Fibroblast of lung (primary cell): Measurements from ENCODE around the gene IGFBP1.

ENCODE experiments used
- EZH2 ChIP-seq: IDR thresholded peaks from 2 replicates; pipeline ENCODE4 v1.5.1; 2012; ENCODE audit warnings: low read length, control low read depth, mild to moderate bottlenecking; ENCODE audit errors: missing control alignments
- TF ChIP-seq, protein P1 (sequence below), 2 donors: IDR thresholded peaks in 1 of 2; conservative IDR thresholded peaks in 1 of 2; 1 replicate in 1 of 2; 2 replicates in 1 of 2; pipeline ENCODE4 v1.5.1; 2011 to 2012; ENCODE audit warnings: low read length in 2 of 2, control low read depth in 1 of 2, inconsistent platforms in 1 of 2, low read depth in 1 of 2, mild to moderate bottlenecking in 1 of 2

DNA sequence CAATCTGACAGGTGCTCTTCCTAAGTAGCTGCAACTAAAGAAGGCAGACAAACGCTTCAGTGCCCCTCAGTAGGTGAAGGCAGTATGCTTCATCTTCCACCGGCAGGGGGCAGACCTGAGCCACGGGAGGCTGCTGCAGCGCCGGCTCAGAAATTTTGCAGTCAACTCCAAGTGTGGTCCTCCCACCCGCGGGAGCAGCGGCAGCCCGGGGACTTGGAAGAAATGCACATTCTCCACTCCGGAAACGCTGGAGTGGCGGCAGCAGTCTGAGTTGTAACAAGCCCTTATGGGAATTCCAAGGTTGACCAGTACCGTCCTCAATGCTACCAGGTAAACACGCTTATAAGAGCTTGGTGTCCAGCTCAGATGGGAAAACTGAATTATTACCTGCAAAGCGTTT, 29.4 kb downstream of the IGFBP1 start:
- TF ChIP-seq, protein P1, sequence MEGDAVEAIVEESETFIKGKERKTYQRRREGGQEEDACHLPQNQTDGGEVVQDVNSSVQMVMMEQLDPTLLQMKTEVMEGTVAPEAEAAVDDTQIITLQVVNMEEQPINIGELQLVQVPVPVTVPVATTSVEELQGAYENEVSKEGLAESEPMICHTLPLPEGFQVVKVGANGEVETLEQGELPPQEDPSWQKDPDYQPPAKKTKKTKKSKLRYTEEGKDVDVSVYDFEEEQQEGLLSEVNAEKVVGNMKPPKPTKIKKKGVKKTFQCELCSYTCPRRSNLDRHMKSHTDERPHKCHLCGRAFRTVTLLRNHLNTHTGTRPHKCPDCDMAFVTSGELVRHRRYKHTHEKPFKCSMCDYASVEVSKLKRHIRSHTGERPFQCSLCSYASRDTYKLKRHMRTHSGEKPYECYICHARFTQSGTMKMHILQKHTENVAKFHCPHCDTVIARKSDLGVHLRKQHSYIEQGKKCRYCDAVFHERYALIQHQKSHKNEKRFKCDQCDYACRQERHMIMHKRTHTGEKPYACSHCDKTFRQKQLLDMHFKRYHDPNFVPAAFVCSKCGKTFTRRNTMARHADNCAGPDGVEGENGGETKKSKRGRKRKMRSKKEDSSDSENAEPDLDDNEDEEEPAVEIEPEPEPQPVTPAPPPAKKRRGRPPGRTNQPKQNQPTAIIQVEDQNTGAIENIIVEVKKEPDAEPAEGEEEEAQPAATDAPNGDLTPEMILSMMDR (conservative IDR thresholded peaks at IDR 0.05 in 1 of 2, IDR thresholded peaks at IDR 0.05 in 1 of 2; ENCODE audit: low read depth in 1 of 2, low read length in 2 of 2), result peak; percentile 91 to 96
- TF ChIP-seq EZH2, result no peak
